Upper lobe of left lung (tissue), 4 donors: Measurements from ENCODE around the gene LPAR3.

Experiments
- CTCF ChIP-seq, 6 experiments: fragments of 450-650 bp in 4 of 6; fragments of 200-600 bp in 2 of 6; sonication (generic) in 2 of 6; IDR thresholded peaks; one replicate each; pipeline ENCODE4 v1.5.1; 2016 to 2019; ENCODE audit warnings: antibody characterized with exemption in 6 of 6
- EP300 ChIP-seq, 4 donors: sonication (generic); formaldehyde crosslinking; IDR thresholded peaks; one replicate each; pipeline ENCODE4 v1.5.1; 2017; ENCODE audit warnings: antibody characterized with exemption in 4 of 4, control low read depth in 2 of 4
- POLR2AphosphoS5 ChIP-seq, 2 donors: sonication (generic); formaldehyde crosslinking; IDR thresholded peaks; one replicate each; pipeline ENCODE4 v1.5.1; 2017; ENCODE audit warnings: antibody characterized with exemption in 2 of 2

- TF ChIP-seq CTCF (IDR thresholded peaks at IDR 0.05) (no peak), EP300 (IDR thresholded peaks at IDR 0.05) (no peak), POLR2AphosphoS5 (IDR thresholded peaks at IDR 0.05) (no peak)
Observed at GRCh38 chr1:84941843-84942242, 48.8 kb upstream of the LPAR3 start.
